Natural killer cell (primary cell): ENCODE results near the gene STXBP1. TPM values are rescaled to one million over a fixed set of nuclear protein-coding genes. Genes with fewer than 3 reads are reported as not detected.

Source experiments
- ATAC-seq, 3 donors: fragments of 150-1000 bp in 2 of 3; fragments of 200-7000 bp in 1 of 3; cut with Tn5 transposase; 1 replicate in 1 of 3; 2 replicates in 2 of 3; pipeline ENCODE4 v1.10.0; 2021; ENCODE audit warnings: mild to moderate bottlenecking in 2 of 3, moderate library complexity in 2 of 3
- DNase-seq, 2 donors: peaks; one replicate each; pipeline versions ENCODE4 v3.0.0 to v3.0.0-alpha.2; 2013 to 2021; ENCODE audit warnings: mixed read lengths in 1 of 2
- H3K27ac ChIP-seq: one replicate; pipeline ENCODE4 v1.5.1; 2013; ENCODE audit warnings: mild to moderate bottlenecking, low read length
- H3K27me3 ChIP-seq: one replicate; pipeline ENCODE4 v1.6.1; 2013; ENCODE audit warnings: low read length; ENCODE audit not compliant: control insufficient read depth, insufficient read depth
- H3K36me3 ChIP-seq: one replicate; pipeline ENCODE4 v1.6.1; 2013; ENCODE audit warnings: low read length; ENCODE audit not compliant: control insufficient read depth, insufficient read depth
- H3K4me1 ChIP-seq: one replicate; pipeline ENCODE4 v1.6.1; 2013; ENCODE audit warnings: low read length; ENCODE audit not compliant: control insufficient read depth, insufficient read depth
- H3K4me3 ChIP-seq: one replicate; pipeline ENCODE4 v1.5.1; 2013; ENCODE audit warnings: low read length
- H3K9me3 ChIP-seq: one replicate; pipeline ENCODE4 v1.6.1; 2013; ENCODE audit warnings: low read length; ENCODE audit not compliant: control insufficient read depth, insufficient read depth
- H3K27ac Mint-ChIP-seq, 2 donors: one replicate each; pipeline ENCODE4 v1.8.0; 2022; ENCODE audit warnings: mild to moderate bottlenecking in 2 of 2, mixed read lengths in 2 of 2, moderate library complexity in 1 of 2
- H3K27me3 Mint-ChIP-seq, 2 donors: one replicate each; pipeline ENCODE4 v1.8.0; 2022; ENCODE audit warnings: low read depth in 2 of 2, mixed read lengths in 2 of 2
- H3K36me3 Mint-ChIP-seq: one replicate; pipeline ENCODE4 v1.8.0; 2022; ENCODE audit warnings: mixed read lengths
- H3K4me1 Mint-ChIP-seq, 2 donors: one replicate each; pipeline ENCODE4 v1.8.0; 2022; ENCODE audit warnings: mixed read lengths in 2 of 2
- H3K4me3 Mint-ChIP-seq: one replicate; pipeline ENCODE4 v1.8.0; 2022; ENCODE audit warnings: mild to moderate bottlenecking, moderate library complexity, mixed read lengths
- H3K9me3 Mint-ChIP-seq, 2 donors: one replicate each; pipeline ENCODE4 v1.8.0; 2022; ENCODE audit warnings: mixed read lengths in 2 of 2
- CTCF ChIP-seq: fragments of 200-600 bp; IDR thresholded peaks from one replicate; pipeline ENCODE4 v1.8.0; 2022; ENCODE audit warnings: antibody characterized with exemption
- WGBS: methylation state at CpG from one replicate; pipeline ENCODE4 v1.1.7; 2013; ENCODE audit warnings: missing lambda C conversion rate; ENCODE audit not compliant: insufficient coverage; 5-methylcytosine and 5-hydroxymethylcytosine counted together
- intact Hi-C: fragments of 100-400 bp; cut with micrococcal nuclease; formaldehyde crosslinking; loops from one replicate; pipeline ENCODE4 v1.14.2; 2022
- total RNA-seq, 4 donors: library from RNA; stranded (reverse); fragments of 120-200 nt in 1 of 4; gene quantifications; one replicate each; pipeline versions ENCODE4 v1.2.3 to v1.2.4, GENCODE V29; 2013 to 2022

STXBP1 gene
- total RNA-seq, 3 donors from 2014 or later (not counting 1 experiment from before 2014, with no cell fraction given): 0.97 to 1.8 (median 1.6) TPM

- Mint-ChIP-seq H3K4me1 (no peaks in the 10 kb centered on the region), H3K9me3 (no peaks in the 10 kb centered on the region), H3K36me3 (no peaks in the 10 kb centered on the region), H3K27me3 (no peaks in the 10 kb centered on the region), H3K4me3 (no peak overlapping the region), H3K27ac (no peak overlapping the region)
- H3K27me3 ChIP-seq: no peaks in the 10 kb centered on the region
- no peaks in the 10 kb centered on the region for H3K4me1 ChIP-seq
- no peaks in the 10 kb centered on the region for H3K9me3 ChIP-seq
- intact Hi-C loops: no loop called here
- no peak for TF ChIP-seq CTCF
- H3K36me3 ChIP-seq: no peaks in the 10 kb centered on the region
- no peak overlapping the region for H3K4me3 ChIP-seq
- WGBS: 73% methylated on average over 9 of the region's 9 CpGs
- DNase-seq (no peak), ATAC-seq (no peak)
- no peak overlapping the region for H3K27ac ChIP-seq
These were observed 39.9 kb downstream of the STXBP1 start for GRCh38 chr9:127651697-127652610.

GRCh38 chr9:127652733-127653132 is 40.7 kb downstream of the STXBP1 start:
- Histone ChIP-seq H3K27ac (no peak overlapping the region), H3K4me1 (no peaks in the 10 kb centered on the region), H3K36me3 (no peaks in the 10 kb centered on the region), H3K9me3 (no peaks in the 10 kb centered on the region), H3K27me3 (no peaks in the 10 kb centered on the region), H3K4me3 (no peak overlapping the region)
- ATAC-seq (no peak), DNase-seq (no peak)
- no peaks in the 10 kb centered on the region for H3K4me1 Mint-ChIP-seq
- H3K9me3 Mint-ChIP-seq: no peaks in the 10 kb centered on the region
- WGBS: 79% methylated on average over 1 of the region's 3 CpGs
- TF ChIP-seq CTCF: no peak
- no peak overlapping the region for H3K4me3 Mint-ChIP-seq
- intact Hi-C loops: no loop called here
- no peaks in the 10 kb centered on the region for H3K36me3 Mint-ChIP-seq
- H3K27me3 Mint-ChIP-seq: no peaks in the 10 kb centered on the region
- H3K27ac Mint-ChIP-seq: no peak overlapping the region

GRCh38 chr9:127654619-127655018 is 42.5 kb downstream of the STXBP1 start:
- 90% methylated on average over 5 of the region's 5 CpGs for WGBS

More at GRCh38 chr9:127654619-127655018, 42.5 kb downstream of the STXBP1 start:
- intact Hi-C loops: no loop called here
- Mint-ChIP-seq H3K36me3 (no peaks in the 10 kb centered on the region), H3K9me3 (no peaks in the 10 kb centered on the region), H3K4me1 (no peaks in the 10 kb centered on the region), H3K27ac (no peak overlapping the region), H3K27me3 (no peaks in the 10 kb centered on the region), H3K4me3 (no peak overlapping the region)
- DNase-seq (no peak), ATAC-seq (no peak)
- no peaks in the 10 kb centered on the region for H3K4me1 ChIP-seq
- H3K36me3 ChIP-seq: no peaks in the 10 kb centered on the region
- no peaks in the 10 kb centered on the region for H3K9me3 ChIP-seq
- H3K27ac ChIP-seq: no peak overlapping the region
- no peak for TF ChIP-seq CTCF
- no peaks in the 10 kb centered on the region for H3K27me3 ChIP-seq
- no peak overlapping the region for H3K4me3 ChIP-seq
